ENCODE results near the gene ENTPD2. TPM values are rescaled to one million over a fixed set of nuclear protein-coding genes. Genes with fewer than 3 reads are reported as not detected.
A peak's percentile ranks its signal among the peaks of the same experiment; 100 is the strongest.

The ENTPD2 gene
- total RNA-seq, 4 donors from 2014 or later, result 5.0 to 53.8 (median 28.9) TPM

DNA sequence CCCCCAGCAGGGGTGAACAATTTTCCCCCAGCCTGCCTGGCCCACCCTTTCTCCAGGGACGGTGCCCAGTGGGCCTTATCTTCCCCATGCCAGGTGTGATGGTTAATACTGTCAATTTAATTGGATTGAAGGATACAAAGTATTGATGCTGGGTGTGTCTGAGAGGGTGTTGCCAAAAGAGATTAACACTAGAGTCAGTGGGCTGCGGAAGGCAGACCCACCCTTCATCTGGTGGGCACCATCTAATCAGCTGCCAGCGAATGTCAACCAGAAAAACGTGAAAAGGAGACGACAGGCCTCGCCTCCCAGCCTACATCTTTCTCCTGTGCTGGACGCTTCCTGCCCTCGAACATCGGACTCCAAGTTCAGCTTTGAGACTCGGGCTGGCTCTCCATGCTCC is 16.4 kb downstream of the ENTPD2 start:
- Histone ChIP-seq H3K4me1 (peaks cover 0 to 16% (median 12%) of the 10 kb centered on the region in 4 donors), H3K36me3 (peaks cover 0 to 13% (median 0%) of the 10 kb centered on the region in 3 donors), H3K9me3 (no peaks in the 10 kb centered on the region), H3K27me3 (no peaks in the 10 kb centered on the region), H3K27ac (no peak overlapping the region), H3K4me3 (no peak overlapping the region)
- DNase-seq, result no peak
- TF ChIP-seq, protein P1, sequence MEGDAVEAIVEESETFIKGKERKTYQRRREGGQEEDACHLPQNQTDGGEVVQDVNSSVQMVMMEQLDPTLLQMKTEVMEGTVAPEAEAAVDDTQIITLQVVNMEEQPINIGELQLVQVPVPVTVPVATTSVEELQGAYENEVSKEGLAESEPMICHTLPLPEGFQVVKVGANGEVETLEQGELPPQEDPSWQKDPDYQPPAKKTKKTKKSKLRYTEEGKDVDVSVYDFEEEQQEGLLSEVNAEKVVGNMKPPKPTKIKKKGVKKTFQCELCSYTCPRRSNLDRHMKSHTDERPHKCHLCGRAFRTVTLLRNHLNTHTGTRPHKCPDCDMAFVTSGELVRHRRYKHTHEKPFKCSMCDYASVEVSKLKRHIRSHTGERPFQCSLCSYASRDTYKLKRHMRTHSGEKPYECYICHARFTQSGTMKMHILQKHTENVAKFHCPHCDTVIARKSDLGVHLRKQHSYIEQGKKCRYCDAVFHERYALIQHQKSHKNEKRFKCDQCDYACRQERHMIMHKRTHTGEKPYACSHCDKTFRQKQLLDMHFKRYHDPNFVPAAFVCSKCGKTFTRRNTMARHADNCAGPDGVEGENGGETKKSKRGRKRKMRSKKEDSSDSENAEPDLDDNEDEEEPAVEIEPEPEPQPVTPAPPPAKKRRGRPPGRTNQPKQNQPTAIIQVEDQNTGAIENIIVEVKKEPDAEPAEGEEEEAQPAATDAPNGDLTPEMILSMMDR (IDR thresholded peaks at IDR 0.05), result no peak
- no peak for TF ChIP-seq POLR2A (IDR thresholded peaks at IDR 0.05)

DNA sequence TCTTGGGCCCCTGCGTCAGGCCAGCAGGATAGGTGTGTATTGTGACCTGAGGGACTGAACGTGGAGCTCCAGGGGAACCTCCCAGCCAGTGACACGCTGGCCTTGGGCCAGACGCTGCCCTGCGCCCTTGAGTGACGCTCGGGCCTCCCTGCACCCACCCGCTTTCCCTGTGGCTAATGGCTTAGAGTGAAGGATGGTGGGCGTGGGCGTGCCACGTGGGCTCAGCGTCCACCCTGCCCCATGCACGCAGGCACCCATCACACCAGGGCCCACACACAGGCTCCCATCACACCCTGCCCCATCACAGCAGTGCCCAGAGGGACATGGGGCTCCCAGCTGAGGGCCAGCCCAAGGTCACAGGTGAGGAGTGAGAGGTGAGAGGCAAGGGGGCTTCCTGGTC is 16.8 kb downstream of the ENTPD2 start:
- Histone ChIP-seq H3K27ac (no peak overlapping the region), H3K27me3 (no peaks in the 10 kb centered on the region), H3K4me1 (peaks cover under 1 to 20% (median 15%) of the 10 kb centered on the region in 4 donors), H3K36me3 (peaks cover 0 to 13% (median 0%) of the 10 kb centered on the region in 3 donors), H3K4me3 (no peak overlapping the region), H3K9me3 (no peaks in the 10 kb centered on the region)
- TF ChIP-seq, protein P1 (IDR thresholded peaks at IDR 0.05), result no peak
- no peak for TF ChIP-seq POLR2A (IDR thresholded peaks at IDR 0.05)
- no peak for DNase-seq

DNA sequence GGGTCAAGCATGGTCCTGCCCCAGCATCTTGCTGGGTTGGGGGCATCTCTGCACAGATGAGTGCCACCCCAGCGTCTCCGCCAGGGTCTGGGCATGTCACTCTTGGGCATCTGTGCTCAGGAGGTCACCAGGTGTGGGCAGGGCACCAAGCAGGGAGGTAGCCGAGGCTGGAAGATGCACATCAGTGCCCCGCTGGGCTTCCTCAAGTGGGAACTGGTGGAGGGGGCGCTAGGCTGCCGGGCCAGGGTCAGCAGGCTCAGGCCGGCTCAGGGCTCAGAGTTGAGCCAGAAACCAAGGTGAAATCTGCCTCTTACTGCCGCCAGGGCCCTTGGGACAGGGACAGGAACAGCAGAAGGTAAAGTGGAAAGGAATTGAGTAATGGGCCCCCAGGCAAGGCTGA is 17.9 kb downstream of the ENTPD2 start:
- DNase-seq, result no peak
- Histone ChIP-seq H3K36me3 (peaks cover 0 to 13% (median 0%) of the 10 kb centered on the region in 3 donors), H3K27ac (no peak overlapping the region), H3K9me3 (no peaks in the 10 kb centered on the region), H3K27me3 (no peaks in the 10 kb centered on the region), H3K4me3 (no peak overlapping the region), H3K4me1 (peaks cover 10 to 31% (median 25%) of the 10 kb centered on the region in 4 donors)
- TF ChIP-seq, protein P1 (IDR thresholded peaks at IDR 0.05), result no peak
- TF ChIP-seq POLR2A (IDR thresholded peaks at IDR 0.05), result no peak

DNA sequence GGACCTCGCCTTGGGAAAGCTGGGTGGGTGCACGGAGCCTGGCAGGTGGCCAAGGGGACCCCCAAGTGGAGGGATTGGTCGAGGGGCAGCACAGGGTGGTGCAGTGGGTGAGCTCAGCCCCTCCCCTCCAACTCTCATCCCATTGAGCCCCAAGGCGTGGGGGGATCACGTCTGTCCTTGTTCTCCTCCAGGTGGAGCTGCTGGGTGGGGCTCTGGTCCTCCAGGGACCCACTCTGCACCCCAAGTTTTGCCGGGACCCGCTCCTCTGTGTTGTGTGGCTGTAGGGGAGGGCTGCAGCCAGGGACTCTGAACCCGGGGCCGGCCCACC is 18.4 kb downstream of the ENTPD2 start:
- no peak overlapping the region for H3K27ac ChIP-seq
- peaks cover 10 to 36% (median 29%) of the 10 kb centered on the region in 4 donors for H3K4me1 ChIP-seq
- DNase-seq, result no peak
- TF ChIP-seq, protein P1 (IDR thresholded peaks at IDR 0.05), result no peak
- TF ChIP-seq POLR2A (IDR thresholded peaks at IDR 0.05), result no peak
- H3K4me3 ChIP-seq, result no peak overlapping the region
- no peaks in the 10 kb centered on the region for H3K27me3 ChIP-seq
- no peaks in the 10 kb centered on the region for H3K9me3 ChIP-seq
- H3K36me3 ChIP-seq, result peaks cover 0 to 13% (median 0%) of the 10 kb centered on the region in 3 donors

DNA sequence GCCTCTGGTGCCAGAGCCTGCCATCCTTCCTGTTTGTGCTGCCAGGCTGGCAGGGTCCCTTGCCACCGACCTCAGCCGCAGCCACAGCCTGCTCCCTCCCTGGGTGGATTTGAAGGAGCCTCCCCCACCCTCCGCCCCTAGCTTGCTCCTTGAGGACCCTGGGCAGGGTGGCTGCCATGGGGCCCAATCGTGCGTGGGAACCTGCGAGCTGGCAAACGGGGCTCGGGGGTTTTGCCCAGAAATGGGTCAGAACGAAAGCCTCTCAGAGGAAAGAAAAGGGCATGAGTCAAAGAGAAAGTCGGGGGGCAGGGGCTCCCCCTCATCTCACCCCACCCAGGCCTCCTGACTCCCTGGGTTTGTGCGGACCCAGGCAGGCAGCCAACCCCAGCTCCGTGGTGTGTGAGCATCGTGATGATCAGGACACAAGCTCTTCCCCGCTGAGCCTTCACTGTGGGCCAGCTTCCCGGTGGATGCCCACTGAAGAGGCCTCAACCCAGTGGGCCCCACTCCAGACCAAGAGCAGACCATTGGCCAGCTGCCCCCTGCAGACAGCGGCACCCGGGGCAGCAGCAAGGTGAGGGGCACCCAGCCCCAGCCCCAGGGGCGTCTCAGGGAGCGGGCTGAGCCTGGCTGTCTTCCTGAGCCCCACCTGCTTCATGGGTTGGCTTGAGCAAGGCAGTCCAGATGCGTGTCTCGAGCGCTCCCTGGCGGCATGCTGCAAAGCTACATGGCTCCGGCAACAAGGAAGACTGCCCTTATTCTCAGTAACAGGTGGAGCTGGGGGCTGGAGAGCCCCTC is 19.0 kb downstream of the ENTPD2 start:
- peak; percentile 79 to 92 (median 90) for DNase-seq
- Histone ChIP-seq H3K36me3 (peaks cover 0 to 7% (median 0%) of the 10 kb centered on the region in 3 donors), H3K27me3 (no peaks in the 10 kb centered on the region), H3K4me3 (peak overlapping the region in 2 of 4 donors; percentile 10 to 22), H3K4me1 (peaks cover 10 to 40% (median 35%) of the 10 kb centered on the region in 4 donors), H3K9me3 (no peaks in the 10 kb centered on the region), H3K27ac (peak overlapping the region in 3 of 4 donors; percentile 23 to 68 (median 25))
- TF ChIP-seq POLR2A (IDR thresholded peaks at IDR 0.05), result no peak
- TF ChIP-seq, protein P1 (IDR thresholded peaks at IDR 0.05), result peak; percentile 85 to 96 (median 92)
